Measurements from ENCODE around the gene LOXHD1. TPM values are rescaled to one million over a fixed set of nuclear protein-coding genes. Genes with fewer than 3 reads are reported as not detected.
A peak's percentile ranks its signal among the peaks of the same experiment; 100 is the strongest.

LOXHD1 gene
- total RNA-seq, 2 experiments from 2014 or later, result 0.47 to 0.63 TPM

- ChIA-PET CTCF (no interaction called here), POLR2A (no interaction called here)
- Mint-ChIP-seq H3K27ac (no peak overlapping the region), H3K9me3 (ENCODE audit: insufficient read depth) (no peaks in the 10 kb centered on the region), H3K4me1 (ENCODE audit: low read depth) (no peaks in the 10 kb centered on the region), H3K4me3 (no peak overlapping the region), H3K27me3 (ENCODE audit: low read depth) (peaks cover 2% of the 10 kb centered on the region), H3K36me3 (ENCODE audit: low read depth) (no peaks in the 10 kb centered on the region)
- ATAC-seq (no peak), DNase-seq (no peak)
Observed at GRCh38 chr18:46570134-46570533, 86.9 kb downstream of the LOXHD1 start.

- peaks cover 2% of the 10 kb centered on the region for H3K27me3 Mint-ChIP-seq (ENCODE audit: low read depth)
- H3K36me3 Mint-ChIP-seq (ENCODE audit: low read depth), result no peaks in the 10 kb centered on the region
- no peak for DNase-seq
- H3K27ac Mint-ChIP-seq, result no peak overlapping the region
- H3K4me3 Mint-ChIP-seq, result no peak overlapping the region
- H3K9me3 Mint-ChIP-seq (ENCODE audit: insufficient read depth), result no peaks in the 10 kb centered on the region
- H3K4me1 Mint-ChIP-seq (ENCODE audit: low read depth), result no peaks in the 10 kb centered on the region
- ATAC-seq, result no peak
- CTCF ChIA-PET, result no interaction called here
- POLR2A ChIA-PET, result no interaction called here
Observed at GRCh38 chr18:46569211-46569610, 87.8 kb downstream of the LOXHD1 start.

- ChIA-PET POLR2A (no interaction called here), CTCF (no interaction called here)
- Mint-ChIP-seq H3K27ac (no peak overlapping the region), H3K36me3 (ENCODE audit: low read depth) (no peaks in the 10 kb centered on the region), H3K4me3 (no peak overlapping the region), H3K27me3 (ENCODE audit: low read depth) (peaks cover 2% of the 10 kb centered on the region), H3K4me1 (ENCODE audit: low read depth) (no peaks in the 10 kb centered on the region), H3K9me3 (ENCODE audit: insufficient read depth) (no peaks in the 10 kb centered on the region)
- no peak for ATAC-seq
- no peak for DNase-seq
Observed at GRCh38 chr18:46567196-46567595, 89.8 kb downstream of the LOXHD1 start.

- Mint-ChIP-seq H3K9me3 (ENCODE audit: insufficient read depth) (no peaks in the 10 kb centered on the region), H3K27ac (no peak overlapping the region), H3K27me3 (ENCODE audit: low read depth) (peaks cover 2% of the 10 kb centered on the region), H3K4me3 (no peak overlapping the region), H3K4me1 (ENCODE audit: low read depth) (no peaks in the 10 kb centered on the region), H3K36me3 (ENCODE audit: low read depth) (no peaks in the 10 kb centered on the region)
- CTCF ChIA-PET, result no interaction called here
- POLR2A ChIA-PET, result no interaction called here
- ATAC-seq, result no peak
- no peak for DNase-seq
Observed at GRCh38 chr18:46566111-46566510, 90.9 kb downstream of the LOXHD1 start.

- ATAC-seq, result no peak
- no peak overlapping the region for H3K4me3 Mint-ChIP-seq
- DNase-seq, result no peak
- H3K27me3 Mint-ChIP-seq (ENCODE audit: low read depth), result peaks cover 2% of the 10 kb centered on the region
- CTCF ChIA-PET, result no interaction called here
- H3K36me3 Mint-ChIP-seq (ENCODE audit: low read depth), result no peaks in the 10 kb centered on the region
- H3K9me3 Mint-ChIP-seq (ENCODE audit: insufficient read depth), result no peaks in the 10 kb centered on the region
- no peak overlapping the region for H3K27ac Mint-ChIP-seq
- POLR2A ChIA-PET, result no interaction called here
- H3K4me1 Mint-ChIP-seq (ENCODE audit: low read depth), result no peaks in the 10 kb centered on the region
Observed at GRCh38 chr18:46565256-46565655, 91.8 kb downstream of the LOXHD1 start.

- peaks cover 2% of the 10 kb centered on the region for H3K27me3 Mint-ChIP-seq (ENCODE audit: low read depth)
- H3K4me1 Mint-ChIP-seq (ENCODE audit: low read depth), result no peaks in the 10 kb centered on the region
- no peak for ATAC-seq
- H3K9me3 Mint-ChIP-seq (ENCODE audit: insufficient read depth), result no peaks in the 10 kb centered on the region
- no peaks in the 10 kb centered on the region for H3K36me3 Mint-ChIP-seq (ENCODE audit: low read depth)
- no peak overlapping the region for H3K27ac Mint-ChIP-seq
- ChIA-PET CTCF (interaction anchor here (0.8 kb wide), 1 partner anchor 95 kb away, joined by 3 read pairs; no protein-coding TSS in a partner anchor), POLR2A (no interaction called here)
- H3K4me3 Mint-ChIP-seq, result no peak overlapping the region
- DNase-seq, result no peak
Observed at GRCh38 chr18:46563317-46563716, 93.7 kb downstream of the LOXHD1 start.

- Mint-ChIP-seq H3K27me3 (ENCODE audit: low read depth) (peaks cover 2% of the 10 kb centered on the region), H3K27ac (no peak overlapping the region), H3K9me3 (ENCODE audit: insufficient read depth) (no peaks in the 10 kb centered on the region), H3K4me3 (no peak overlapping the region), H3K36me3 (ENCODE audit: low read depth) (no peaks in the 10 kb centered on the region), H3K4me1 (ENCODE audit: low read depth) (no peaks in the 10 kb centered on the region)
- DNase-seq (no peak), ATAC-seq (no peak)
- POLR2A ChIA-PET, result no interaction called here
- CTCF ChIA-PET, result interaction anchor here (0.8 kb wide), 1 partner anchor 95 kb away, joined by 3 read pairs; no protein-coding TSS in a partner anchor
Observed at GRCh38 chr18:46562674-46563192, 94.3 kb downstream of the LOXHD1 start.

- Mint-ChIP-seq H3K4me3 (no peak overlapping the region), H3K9me3 (ENCODE audit: insufficient read depth) (no peaks in the 10 kb centered on the region), H3K4me1 (ENCODE audit: low read depth) (no peaks in the 10 kb centered on the region), H3K27ac (no peak overlapping the region), H3K27me3 (ENCODE audit: low read depth) (no peaks in the 10 kb centered on the region), H3K36me3 (ENCODE audit: low read depth) (no peaks in the 10 kb centered on the region)
- no peak for ATAC-seq
- no peak for DNase-seq
- POLR2A ChIA-PET, result no interaction called here
- CTCF ChIA-PET, result no interaction called here
Observed at GRCh38 chr18:46560671-46561045, 96.4 kb downstream of the LOXHD1 start.

- Mint-ChIP-seq H3K36me3 (ENCODE audit: low read depth) (no peaks in the 10 kb centered on the region), H3K4me1 (ENCODE audit: low read depth) (no peaks in the 10 kb centered on the region), H3K27me3 (ENCODE audit: low read depth) (no peaks in the 10 kb centered on the region), H3K27ac (no peak overlapping the region), H3K9me3 (ENCODE audit: insufficient read depth) (no peaks in the 10 kb centered on the region), H3K4me3 (no peak overlapping the region)
- no peak for ATAC-seq
- ChIA-PET CTCF (no interaction called here), POLR2A (interaction anchor here (0.6 kb wide), 1 partner anchor 310 kb away, joined by 3 read pairs; no protein-coding TSS in a partner anchor)
- DNase-seq, result no peak
Observed at GRCh38 chr18:46559946-46560670, 96.9 kb downstream of the LOXHD1 start.

- Mint-ChIP-seq H3K4me1 (ENCODE audit: low read depth) (no peaks in the 10 kb centered on the region), H3K36me3 (ENCODE audit: low read depth) (no peaks in the 10 kb centered on the region), H3K9me3 (ENCODE audit: insufficient read depth) (no peaks in the 10 kb centered on the region), H3K27me3 (ENCODE audit: low read depth) (no peaks in the 10 kb centered on the region), H3K4me3 (no peak overlapping the region), H3K27ac (no peak overlapping the region)
- DNase-seq (no peak), ATAC-seq (no peak)
- ChIA-PET CTCF (no interaction called here), POLR2A (interaction anchor here (0.6 kb wide), 1 partner anchor 309 kb away, joined by 3 read pairs; no protein-coding TSS in a partner anchor)
Observed at GRCh38 chr18:46559296-46559695, 97.7 kb downstream of the LOXHD1 start.

- Mint-ChIP-seq H3K27ac (no peak overlapping the region), H3K9me3 (ENCODE audit: insufficient read depth) (no peaks in the 10 kb centered on the region), H3K27me3 (ENCODE audit: low read depth) (peaks cover 5% of the 10 kb centered on the region), H3K36me3 (ENCODE audit: low read depth) (no peaks in the 10 kb centered on the region), H3K4me3 (no peak overlapping the region), H3K4me1 (ENCODE audit: low read depth) (no peaks in the 10 kb centered on the region)
- ATAC-seq (no peak), DNase-seq (no peak)
- ChIA-PET POLR2A (no interaction called here), CTCF (interaction anchor here (1.7 to 3.0 kb wide), 3 partner anchors 65 to 102 kb away, joined by 5 to 18 read pairs (median 12); no protein-coding TSS in a partner anchor)
Observed at GRCh38 chr18:46556590-46557206, 100.3 kb downstream of the LOXHD1 start.

- no peaks in the 10 kb centered on the region for H3K4me1 Mint-ChIP-seq (ENCODE audit: low read depth)
- ChIA-PET CTCF (interaction anchor here (1.7 to 3.0 kb wide), 3 partner anchors 66 to 103 kb away, joined by 5 to 18 read pairs (median 12); no protein-coding TSS in a partner anchor), POLR2A (no interaction called here)
- H3K27me3 Mint-ChIP-seq (ENCODE audit: low read depth), result peaks cover 5% of the 10 kb centered on the region
- no peak overlapping the region for H3K4me3 Mint-ChIP-seq
- ATAC-seq (no peak), DNase-seq (peak; percentile 22)
- H3K9me3 Mint-ChIP-seq (ENCODE audit: insufficient read depth), result no peaks in the 10 kb centered on the region
- no peaks in the 10 kb centered on the region for H3K36me3 Mint-ChIP-seq (ENCODE audit: low read depth)
- no peak overlapping the region for H3K27ac Mint-ChIP-seq
Observed at GRCh38 chr18:46555724-46556123, 101.3 kb downstream of the LOXHD1 start.
